Activated naive CD8-positive, alpha-beta T cell treated with anti-CD3 and anti-CD28 coated beads, Interleukin-2, amount 10 ng/mL, durations not matched to agents 7 days and 5 days (primary cell): ENCODE data around the gene ERAL1. TPM values are rescaled to one million over a fixed set of nuclear protein-coding genes. Genes with fewer than 3 reads are reported as not detected.
"Not testable (repeated sequence)": the region's sequence is repeated elsewhere in the genome, so short reads cannot be mapped to it uniquely, and the experiment has no call there.

Experiments used
- ATAC-seq: fragments of 150-1000 bp; cut with Tn5 transposase; one replicate; pipeline ENCODE4 v1.10.0; 2021; ENCODE audit warnings: low read depth, moderate library complexity
- POLR2A ChIA-PET: fragments of 350-600 bp; sonication (Branson Sonifier 250); formaldehyde crosslinking; loops from one replicate; lab custom pipeline; 2021; ENCODE audit warnings: antibody characterized with exemption; lab: Charles Lee
- DNase-seq: peaks from one replicate; pipeline ENCODE4 v3.0.0; 2021
- H3K27ac Mint-ChIP-seq: one replicate; pipeline ENCODE4 v1.8.0; 2022; ENCODE audit warnings: mild to moderate bottlenecking, mixed read lengths
- H3K27me3 Mint-ChIP-seq: one replicate; pipeline ENCODE4 v1.8.0; 2022; ENCODE audit warnings: mild to moderate bottlenecking, moderate library complexity, mixed read lengths
- H3K36me3 Mint-ChIP-seq: one replicate; pipeline ENCODE4 v1.8.0; 2021; ENCODE audit warnings: mild to moderate bottlenecking, mixed read lengths
- H3K4me1 Mint-ChIP-seq: one replicate; pipeline ENCODE4 v1.8.0; 2021; ENCODE audit warnings: mixed read lengths
- H3K4me3 Mint-ChIP-seq: one replicate; pipeline ENCODE4 v1.8.0; 2022; ENCODE audit warnings: mild to moderate bottlenecking, moderate library complexity, mixed read lengths
- H3K9me3 Mint-ChIP-seq: one replicate; pipeline ENCODE4 v1.8.0; 2021; ENCODE audit warnings: mixed read lengths
- total RNA-seq, 2 experiments: library from RNA; stranded (reverse); gene quantifications; one replicate each; pipeline ENCODE4 v1.2.3, GENCODE V29; 2021

Gene ERAL1
- total RNA-seq, 2 experiments from 2014 or later = 34.3 to 37.6 TPM

DNA sequence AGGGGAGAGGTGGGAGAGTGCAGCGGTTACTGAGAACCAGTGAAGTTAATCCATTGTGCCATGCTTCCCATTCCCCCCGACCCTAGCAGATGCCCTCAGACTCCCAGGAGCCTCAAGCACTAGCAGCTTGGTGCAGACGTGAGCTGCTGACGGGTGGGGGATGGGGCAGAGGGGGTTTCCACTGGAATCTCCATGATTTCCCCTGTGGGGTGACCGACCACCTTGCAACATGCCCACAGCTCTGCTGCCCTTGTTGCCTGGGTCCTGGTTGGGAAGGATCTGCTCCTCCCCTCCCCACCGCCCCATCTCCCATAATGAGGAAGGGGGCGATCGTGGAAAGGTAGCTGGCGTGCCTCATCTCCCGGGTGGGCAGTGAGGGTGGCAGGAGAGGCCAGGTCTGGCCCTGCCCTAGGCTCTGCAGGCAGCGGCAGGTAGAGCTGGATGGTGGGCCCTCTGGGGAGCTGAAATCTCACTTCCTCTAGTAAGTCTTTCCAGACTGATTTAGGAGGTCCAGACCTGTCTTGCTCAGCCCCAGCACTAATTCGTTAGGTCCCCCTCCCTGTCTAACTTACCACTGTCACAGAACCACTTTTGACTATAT, 33.2 kb downstream of the ERAL1 start:
- POLR2A ChIA-PET = no interaction called here

GRCh38 chr17:28888832-28889231, 34.0 kb downstream of the ERAL1 start:
- Mint-ChIP-seq H3K4me1 (peaks cover 44% of the 10 kb centered on the region), H3K36me3 (peaks cover 29% of the 10 kb centered on the region), H3K27me3 (no peaks in the 10 kb centered on the region), H3K4me3 (no peak overlapping the region), H3K27ac (no peak overlapping the region), H3K9me3 (no peaks in the 10 kb centered on the region)
- POLR2A ChIA-PET = interaction anchor here (0.6 kb wide), 1 partner anchor 244 kb away, joined by 3 read pairs; the partner anchor contains the start of gene BLTP2
- DNase-seq (no peak), ATAC-seq (no peak)

More for the DNA sequence above, 33.2 kb downstream of the ERAL1 start:
- Mint-ChIP-seq H3K4me1 (peaks cover 35% of the 10 kb centered on the region), H3K36me3 (peaks cover 26% of the 10 kb centered on the region), H3K4me3 (no peak overlapping the region), H3K27ac (no peak overlapping the region), H3K27me3 (no peaks in the 10 kb centered on the region), H3K9me3 (no peaks in the 10 kb centered on the region)
- DNase-seq (no peak), ATAC-seq (no peak)

GRCh38 chr17:28889996-28890395, 35.2 kb downstream of the ERAL1 start:
- POLR2A ChIA-PET = interaction anchor here (0.7 to 1.5 kb wide), 3 partner anchors 9 to 18 kb away, joined by 3 to 6 read pairs (median 3); no protein-coding TSS in a partner anchor
- peaks cover 22% of the 10 kb centered on the region for H3K36me3 Mint-ChIP-seq
- peak overlapping the region; percentile 81 for H3K27ac Mint-ChIP-seq
- no peak for DNase-seq
- no peaks in the 10 kb centered on the region for H3K27me3 Mint-ChIP-seq
- H3K4me3 Mint-ChIP-seq = peak overlapping the region; percentile 74
- H3K9me3 Mint-ChIP-seq = no peaks in the 10 kb centered on the region
- peaks cover 42% of the 10 kb centered on the region for H3K4me1 Mint-ChIP-seq
- ATAC-seq = peak; percentile 40

GRCh38 chr17:28891201-28891600, 36.4 kb downstream of the ERAL1 start:
- no peak for DNase-seq
- peak overlapping the region; percentile 72 for H3K27ac Mint-ChIP-seq

DNA sequence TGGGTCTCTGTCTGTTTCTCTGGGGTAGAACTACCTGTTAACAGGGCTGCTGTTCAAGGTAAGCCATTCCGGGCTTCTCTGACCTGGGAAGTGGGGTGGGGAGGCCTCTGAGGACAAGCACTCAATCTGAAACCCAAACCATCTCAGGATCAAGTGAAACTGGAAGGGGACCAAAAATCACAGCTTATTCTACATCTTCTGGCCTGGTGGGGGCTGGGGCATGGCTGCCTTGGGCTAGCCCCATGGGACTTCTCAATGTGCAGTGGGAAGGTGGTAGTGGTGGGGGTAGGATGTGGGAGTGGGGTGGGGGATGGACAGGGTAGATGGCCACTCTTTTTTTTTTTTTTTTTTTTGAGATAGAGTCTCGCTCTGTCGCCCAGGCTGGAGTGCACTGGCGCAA, 37.2 kb downstream of the ERAL1 start:
- no peaks in the 10 kb centered on the region for H3K9me3 Mint-ChIP-seq

More at GRCh38 chr17:28891201-28891600, 36.4 kb downstream of the ERAL1 start:
- POLR2A ChIA-PET = interaction anchor here (0.7 to 3.8 kb wide), 7 partner anchors 9 to 79 kb away, joined by 3 to 21 read pairs (median 4); partner anchors contain the start of gene DHRS13
- no peaks in the 10 kb centered on the region for H3K9me3 Mint-ChIP-seq
- peak overlapping the region; percentile 7 for H3K4me3 Mint-ChIP-seq
- H3K27me3 Mint-ChIP-seq = no peaks in the 10 kb centered on the region
- ATAC-seq = no peak
- H3K36me3 Mint-ChIP-seq = peaks cover 21% of the 10 kb centered on the region
- peaks cover 51% of the 10 kb centered on the region for H3K4me1 Mint-ChIP-seq

GRCh38 chr17:28893248-28894183, 38.7 kb downstream of the ERAL1 start:
- peaks cover 25% of the 10 kb centered on the region for H3K36me3 Mint-ChIP-seq
- H3K4me1 Mint-ChIP-seq = peaks cover 57% of the 10 kb centered on the region
- peak; percentile 16 for ATAC-seq
- H3K4me3 Mint-ChIP-seq = peak overlapping the region; percentile 84
- not testable (repeated sequence) for H3K9me3 Mint-ChIP-seq, DNase-seq, H3K27me3 Mint-ChIP-seq
- POLR2A ChIA-PET = interaction anchor here (0.6 to 3.8 kb wide), 12 partner anchors 9 to 232 kb away, joined by 3 to 28 read pairs (median 6); partner anchors contain the start of genes DHRS13, PHF12, SDF2 and SUPT6H
- H3K27ac Mint-ChIP-seq = peak overlapping the region; percentile 95

More for the DNA sequence above, 37.2 kb downstream of the ERAL1 start:
- peak overlapping the region; percentile 15 for H3K4me3 Mint-ChIP-seq
- POLR2A ChIA-PET = interaction anchor here (0.6 to 3.8 kb wide), 10 partner anchors 10 to 318 kb away, joined by 3 to 28 read pairs (median 4); partner anchors contain the start of gene DHRS13
- peaks cover 20% of the 10 kb centered on the region for H3K36me3 Mint-ChIP-seq
- H3K27me3 Mint-ChIP-seq = no peaks in the 10 kb centered on the region
- DNase-seq (no peak), ATAC-seq (no peak)
- peaks cover 52% of the 10 kb centered on the region for H3K4me1 Mint-ChIP-seq
- peak overlapping the region; percentile 72 for H3K27ac Mint-ChIP-seq

GRCh38 chr17:28895794-28896447, 41.1 kb downstream of the ERAL1 start:
- Mint-ChIP-seq H3K36me3 (peaks cover 34% of the 10 kb centered on the region), H3K4me3 (peak overlapping the region; percentile 98), H3K27me3 (no peaks in the 10 kb centered on the region), H3K27ac (peak overlapping the region; percentile 97), H3K4me1 (peaks cover 60% of the 10 kb centered on the region), H3K9me3 (no peaks in the 10 kb centered on the region)
- DNase-seq (no peak), ATAC-seq (no peak)
- POLR2A ChIA-PET = interaction anchor here (1.3 to 3.8 kb wide), 2 partner anchors 53 to 54 kb away, joined by 3 to 15 read pairs; partner anchors contain the start of gene FAM222B

GRCh38 chr17:28896491-28896883, 41.7 kb downstream of the ERAL1 start:
- POLR2A ChIA-PET = interaction anchor here (1.3 to 3.8 kb wide), 4 partner anchors 25 to 55 kb away, joined by 3 to 16 read pairs (median 12); partner anchors contain the start of genes FAM222B and PHF12
- Mint-ChIP-seq H3K9me3 (no peaks in the 10 kb centered on the region), H3K4me1 (peaks cover 55% of the 10 kb centered on the region), H3K27me3 (no peaks in the 10 kb centered on the region), H3K27ac (peak overlapping the region; percentile 97), H3K36me3 (peaks cover 30% of the 10 kb centered on the region), H3K4me3 (peak overlapping the region; percentile 98)
- DNase-seq = no peak
- no peak for ATAC-seq

GRCh38 chr17:28896884-28897768, 42.3 kb downstream of the ERAL1 start, which contains the start of gene FLOT2:
TSS of gene FLOT2 (minus strand) at chr17:28897733. CDS start at chr17:28897574, 159 bp downstream.
- Mint-ChIP-seq H3K4me1 (peaks cover 56% of the 10 kb centered on the region), H3K27me3 (no peaks in the 10 kb centered on the region), H3K27ac (peak within 1 kb of the TSS; percentile 97), H3K36me3 (peaks cover 27% of the 10 kb centered on the region), H3K4me3 (peak within 1 kb of the TSS; percentile 98), H3K9me3 (no peaks in the 10 kb centered on the region)
- POLR2A ChIA-PET = interaction anchor here (0.5 to 3.8 kb wide), 11 partner anchors 26 to 243 kb away, joined by 3 to 16 read pairs (median 4); partner anchors contain the start of genes FAM222B, PHF12, PROCA1 and RPL23A
- ATAC-seq (peak; percentile 62), DNase-seq (peak; percentile 80)

DNA sequence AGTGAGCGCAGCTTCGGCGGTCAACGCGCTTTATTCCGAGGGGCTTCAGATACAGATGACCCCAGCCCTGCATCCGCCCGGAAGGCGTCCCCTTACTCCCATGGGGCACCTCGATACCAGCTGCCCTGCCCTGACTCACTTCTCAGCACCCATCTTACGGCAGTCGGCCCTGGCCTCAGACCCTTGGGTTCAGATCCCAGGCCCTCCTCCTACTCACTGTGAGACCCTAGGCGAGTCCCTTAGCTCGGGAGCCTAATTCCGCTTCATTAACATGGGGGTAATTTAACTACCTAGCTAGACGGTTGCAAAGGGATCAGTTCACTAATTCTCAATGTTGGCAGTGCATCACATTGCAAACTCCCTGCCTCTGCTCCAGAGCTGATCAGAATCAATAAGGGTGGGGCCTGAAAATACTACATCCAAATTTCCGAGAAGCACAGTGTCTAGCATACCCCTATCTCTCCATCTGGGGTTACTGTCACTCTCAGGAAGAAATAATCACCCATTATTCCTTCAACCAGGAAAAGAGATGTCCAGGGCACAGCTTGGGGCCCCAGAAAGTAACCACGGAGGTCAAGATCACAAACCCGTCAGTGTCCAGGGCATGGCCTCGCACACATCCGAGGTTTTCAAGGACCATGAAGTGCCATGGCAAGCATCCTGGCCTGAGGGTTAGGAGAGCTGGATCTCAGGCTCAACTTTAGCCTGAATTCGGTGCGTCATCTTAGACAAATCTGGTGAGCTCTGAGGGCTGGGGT, 43.1 kb downstream of the ERAL1 start:
- Mint-ChIP-seq H3K9me3 (no peaks in the 10 kb centered on the region), H3K27ac (peak overlapping the region; percentile 97), H3K36me3 (peaks cover 27% of the 10 kb centered on the region), H3K4me1 (peaks cover 52% of the 10 kb centered on the region), H3K4me3 (peak overlapping the region; percentile 98), H3K27me3 (no peaks in the 10 kb centered on the region)
- POLR2A ChIA-PET = interaction anchor here (0.5 to 3.8 kb wide), 13 partner anchors 8 to 242 kb away, joined by 3 to 16 read pairs (median 4); partner anchors contain the start of genes FAM222B, PHF12, PROCA1 and RPL23A
- ATAC-seq (no peak), DNase-seq (peak; percentile 28)

DNA sequence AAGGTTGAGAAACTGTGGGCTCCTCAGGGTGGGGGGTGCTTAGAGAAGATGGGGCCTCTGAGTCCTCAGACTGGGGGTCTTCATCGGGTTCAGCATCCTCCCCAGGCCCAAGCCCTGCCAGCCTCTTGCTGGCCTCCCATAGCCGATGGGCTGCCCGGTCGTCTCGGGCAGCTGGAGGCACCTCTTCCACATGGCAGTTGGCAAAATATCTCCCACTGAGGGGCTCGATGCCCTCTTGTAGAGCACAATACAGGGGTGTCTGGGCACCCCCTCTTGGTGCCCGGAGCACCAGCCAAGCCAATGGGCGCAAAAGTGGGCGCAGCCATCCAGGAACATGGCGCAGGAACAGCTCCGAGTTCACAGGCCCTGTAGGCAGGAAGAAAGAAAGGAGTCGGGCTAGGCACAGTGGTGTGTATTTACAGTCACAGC, 43.7 kb downstream of the ERAL1 start:
- Mint-ChIP-seq H3K27ac (peak overlapping the region; percentile 70), H3K4me1 (peaks cover 52% of the 10 kb centered on the region), H3K9me3 (no peaks in the 10 kb centered on the region), H3K27me3 (no peaks in the 10 kb centered on the region), H3K4me3 (no peak overlapping the region), H3K36me3 (peaks cover 23% of the 10 kb centered on the region)
- peak; percentile 28 for DNase-seq
- ATAC-seq = no peak
- POLR2A ChIA-PET = interaction anchor here (0.7 to 3.8 kb wide), 10 partner anchors 8 to 179 kb away, joined by 3 to 16 read pairs (median 5); partner anchors contain the start of genes ERAL1, FAM222B, PHF12 and RPL23A
